IMR-90 (cell line): Measurements from ENCODE around the gene ENDOU. TPM values are rescaled to one million over a fixed set of nuclear protein-coding genes. Genes with fewer than 3 reads are reported as not detected.

Experiments used
- ATAC-seq: fragments of 200-7000 bp; cut with Tn5 transposase; 2 replicates; pipeline ENCODE4 v1.9.1; 2020; ENCODE audit warnings: low read depth, mild to moderate bottlenecking, moderate library complexity
- BruUV-seq: library from RNA; stranded (reverse); fragments of 400-500 nt; replicated peaks from 2 replicates; lab custom pipeline; 2021; lab: Mats Ljungman, UMichigan
- CTCF ChIA-PET: fragments of 300-600 bp; formaldehyde crosslinking; extraction: SDS; loops from one replicate; lab custom pipeline; 2021; ENCODE audit warnings: antibody characterized with exemption; lab: Yijun Ruan, JAX
- POLR2A ChIA-PET: fragments of 300-600 bp; sonication (Branson Sonifier 250); formaldehyde crosslinking; loops from one replicate; lab custom pipeline; 2022; ENCODE audit warnings: antibody characterized with exemption; ENCODE audit not compliant: unreplicated experiment; lab: Charles Lee
- DNase-seq: peaks from one replicate; pipeline ENCODE4 v3.0.0; 2013
- H2AFZ ChIP-seq: replicated peaks from 2 replicates; pipeline ENCODE3; 2013; ENCODE audit warnings: low read length, mild to moderate bottlenecking; ENCODE audit not compliant: poor library complexity
- H2AK5ac ChIP-seq: 2 replicates; pipeline ENCODE4 v1.6.1; 2013; ENCODE audit warnings: low read depth, low read length, inconsistent platforms
- H2AK9ac ChIP-seq: replicated peaks from 2 replicates; pipeline ENCODE3; 2013; ENCODE audit warnings: mild to moderate bottlenecking, low read depth, low read length, moderate library complexity; ENCODE audit not compliant: poor library complexity
- H2BK120ac ChIP-seq: 2 replicates; pipeline ENCODE4 v1.6.1; 2013; ENCODE audit warnings: low read depth, low read length, inconsistent platforms
- H2BK15ac ChIP-seq: 3 replicates; pipeline ENCODE4 v1.6.1; 2013; ENCODE audit warnings: low read depth, low read length, inconsistent platforms
- H2BK20ac ChIP-seq: 2 replicates; pipeline ENCODE4 v1.6.1; 2013; ENCODE audit warnings: low read depth, mild to moderate bottlenecking, inconsistent platforms, low read length, moderate library complexity
- H2BK5ac ChIP-seq: 2 replicates; pipeline ENCODE4 v1.6.1; 2013; ENCODE audit warnings: mild to moderate bottlenecking, low read depth, low read length, inconsistent platforms; ENCODE audit not compliant: poor library complexity, severe bottlenecking
- H3K14ac ChIP-seq: replicated peaks from 2 replicates; pipeline ENCODE4 v1.6.1; 2013; ENCODE audit warnings: low read depth, low read length, inconsistent platforms
- H3K18ac ChIP-seq: 2 replicates; pipeline ENCODE4 v1.6.1; 2013; ENCODE audit warnings: low read depth, low read length, control low read depth
- H3K23ac ChIP-seq: 2 replicates; pipeline ENCODE4 v1.6.1; 2013; ENCODE audit warnings: low read depth, low read length, inconsistent platforms
- H3K27ac ChIP-seq: 2 replicates; pipeline ENCODE4 v1.5.1; 2013; ENCODE audit warnings: mild to moderate bottlenecking, control low read depth, low read length; ENCODE audit not compliant: insufficient read depth
- H3K27me3 ChIP-seq: 2 replicates; pipeline ENCODE4 v1.6.1; 2013; ENCODE audit warnings: low read length; ENCODE audit not compliant: control insufficient read depth, insufficient read depth
- H3K36me3 ChIP-seq: 2 replicates; pipeline ENCODE4 v1.6.1; 2013; ENCODE audit warnings: low read length, mixed read lengths; ENCODE audit not compliant: control insufficient read depth, insufficient read depth
- H3K4ac ChIP-seq: 2 replicates; pipeline ENCODE4 v1.6.1; 2013; ENCODE audit warnings: low read depth, low read length, inconsistent platforms
- H3K4me1 ChIP-seq: 2 replicates; pipeline ENCODE4 v1.6.1; 2013; ENCODE audit warnings: low read length, mixed read lengths; ENCODE audit not compliant: control insufficient read depth, insufficient read depth
- H3K4me2 ChIP-seq: 2 replicates; pipeline ENCODE4 v1.6.1; 2013; ENCODE audit warnings: low read depth, mild to moderate bottlenecking, control low read depth, low read length, moderate library complexity
- H3K4me3 ChIP-seq: 2 replicates; pipeline ENCODE4 v1.5.1; 2013; ENCODE audit warnings: low read depth, mild to moderate bottlenecking, control low read depth, low read length, moderate library complexity; ENCODE audit not compliant: insufficient read depth
- H3K56ac ChIP-seq: 2 replicates; pipeline ENCODE4 v1.6.1; 2013; ENCODE audit warnings: low read length, inconsistent platforms; ENCODE audit not compliant: insufficient read depth; ENCODE audit errors: extremely low read depth
- H3K79me1 ChIP-seq, 2 experiments: 2 replicates each; pipeline ENCODE4 v1.6.1; 2013; ENCODE audit warnings: low read length in 2 of 2, inconsistent platforms in 1 of 2, low read depth in 1 of 2
- H3K9ac ChIP-seq: 2 replicates; pipeline ENCODE4 v1.6.1; 2013; ENCODE audit warnings: low read depth, low read length, control low read depth
- H3K9me1 ChIP-seq: 2 replicates; pipeline ENCODE4 v1.6.1; 2013; ENCODE audit warnings: low read length, inconsistent platforms; ENCODE audit not compliant: insufficient read depth
- H3K9me3 ChIP-seq: 2 replicates; pipeline ENCODE4 v1.6.1; 2013; ENCODE audit warnings: low read length; ENCODE audit not compliant: control insufficient read depth, insufficient read depth
- H4K20me1 ChIP-seq: 2 replicates; pipeline ENCODE4 v1.6.1; 2013; ENCODE audit warnings: low read length, inconsistent platforms; ENCODE audit not compliant: insufficient read depth
- H4K5ac ChIP-seq: 2 replicates; pipeline ENCODE4 v1.6.1; 2013; ENCODE audit warnings: mild to moderate bottlenecking, low read depth, low read length, control low read depth
- H4K8ac ChIP-seq, 2 experiments: 2 replicates each; pipeline ENCODE4 v1.6.1; 2013; ENCODE audit warnings: low read depth in 2 of 2, low read length in 2 of 2, control low read depth in 1 of 2, inconsistent platforms in 1 of 2
- H4K91ac ChIP-seq: 2 replicates; pipeline ENCODE4 v1.6.1; 2013; ENCODE audit warnings: low read depth, low read length, inconsistent platforms; ENCODE audit not compliant: insufficient read depth
- CHD1 ChIP-seq: IDR thresholded peaks from 2 replicates; pipeline ENCODE4 v1.6.1; 2012; ENCODE audit warnings: low read depth, low read length, improper control_type of control experiment
- MAFK ChIP-seq: IDR thresholded peaks from 2 replicates; pipeline ENCODE4 v1.6.1; 2012; ENCODE audit warnings: low read depth, low read length, improper control_type of control experiment
- MAZ ChIP-seq: IDR thresholded peaks from 2 replicates; pipeline ENCODE4 v1.6.1; 2012; ENCODE audit warnings: low read depth, mild to moderate bottlenecking, low read length, improper control_type of control experiment, moderate library complexity, borderline replicate concordance
- POLR2A ChIP-seq: IDR thresholded peaks from 2 replicates; pipeline ENCODE4 v1.6.1; 2012; ENCODE audit warnings: mild to moderate bottlenecking, low read depth, low read length
- SMC3 ChIP-seq: fragments of 150-350 bp; IDR thresholded peaks from 2 replicates; pipeline ENCODE4 v1.6.1; 2016; ENCODE audit warnings: low read depth, mild to moderate bottlenecking, antibody characterized with exemption, low read length, moderate library complexity
- WGBS, 2 experiments: methylation state at CpG; one replicate each; pipeline versions ENCODE4 v1.1.5 to v1.1.7; 2013; ENCODE audit warnings: missing lambda C conversion rate in 2 of 2; ENCODE audit not compliant: insufficient read length in 1 of 2; ENCODE audit errors: extremely low coverage in 2 of 2; 5-methylcytosine and 5-hydroxymethylcytosine counted together
- dilution Hi-C: fragments of 300-500 bp; cut with HindIII; formaldehyde crosslinking; loops from one replicate; pipeline ENCODE4 v1.14.3; 2018; ENCODE audit warnings: low sequenced_read_pairs; ENCODE audit not compliant: unreplicated experiment
- in situ Hi-C: fragments of 300-500 bp; cut with MboI; formaldehyde crosslinking; loops from 3 replicates; pipeline ENCODE4 v1.14.3; 2019; ENCODE audit warnings: low sequenced_read_pairs, inconsistent platforms, mixed read lengths
- intact Hi-C: fragments of 100-400 bp; cut with micrococcal nuclease; formaldehyde crosslinking; loops from 2 replicates; pipeline ENCODE4 v1.10.0; 2022
- polyA plus RNA-seq, 3 experiments: library from polyadenylated mRNA; depleted of rRNA; stranded (reverse); fragments of >200 nt; gene quantifications; 2 replicates each; pipeline ENCODE4 v1.2.3, GENCODE V29; 2012; ENCODE audit warnings: low replicate concordance in 1 of 3
- total RNA-seq: library from RNA; depleted of rRNA; stranded (reverse); fragments of >200 nt; gene quantifications from 2 replicates; pipeline ENCODE4 v1.2.3, GENCODE V29; 2012
- TF ChIP-seq, protein P1 (sequence below): conservative IDR thresholded peaks from 2 replicates; pipeline ENCODE4 v1.5.1; 2012; ENCODE audit warnings: mild to moderate bottlenecking, low read depth, low read length, improper control_type of control experiment
- TF ChIP-seq, protein P2 (sequence below): fragments of 150-350 bp; IDR thresholded peaks from 2 replicates; pipeline ENCODE4 v1.6.1; 2016; ENCODE audit warnings: low read depth, mild to moderate bottlenecking, low read length, moderate library complexity, borderline replicate concordance

The ENDOU gene
- total and polyA plus RNA-seq, 2 of the 4 experiments (the other 2 are of a cell fraction) = under 0.01 to 0.09 TPM

DNA sequence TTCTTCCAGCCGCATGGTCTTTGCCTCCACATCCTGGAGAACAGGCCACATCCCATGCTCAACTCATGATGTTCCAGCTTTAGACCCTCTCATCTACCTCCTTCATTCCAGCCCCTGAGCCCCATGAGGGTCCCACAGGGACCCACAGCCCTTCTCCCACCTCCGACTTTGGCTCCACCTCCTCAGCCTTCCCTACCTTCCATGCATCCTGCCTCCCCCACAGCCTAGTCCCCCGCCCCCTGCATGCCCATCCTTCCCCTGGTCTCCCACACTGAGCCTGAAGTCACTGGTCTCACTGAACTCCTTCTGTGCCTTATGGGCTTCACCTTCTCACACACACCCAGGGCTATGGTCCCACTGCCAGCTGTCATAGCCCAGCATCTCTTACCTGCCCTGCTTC, 23.6 kb upstream of the ENDOU start:
- CTCF ChIA-PET = no interaction called here

More for the DNA sequence above, 23.6 kb upstream of the ENDOU start:
- Histone ChIP-seq H3K14ac (no peak overlapping the region), H3K9me3 (no peaks in the 10 kb centered on the region), H3K4ac (no peak overlapping the region), H3K9ac (no peak overlapping the region), H3K27me3 (peaks cover 24% of the 10 kb centered on the region), H4K5ac (no peak overlapping the region), H2BK120ac (no peak overlapping the region), H2BK20ac (no peak overlapping the region), H3K36me3 (no peaks in the 10 kb centered on the region), H3K4me1 (peaks cover 12% of the 10 kb centered on the region), H2BK5ac (no peak overlapping the region), H3K79me1 (no peaks in the 10 kb centered on the region), H2BK15ac (no peak overlapping the region), H2AFZ (no peak overlapping the region), H3K9me1 (peaks cover 9% of the 10 kb centered on the region; the same call in 1 of the 2 replicates), H4K91ac (no peak overlapping the region), H2AK5ac (no peak overlapping the region), H4K8ac (no peak overlapping the region), H2AK9ac (no peak overlapping the region), H3K4me2 (no peak overlapping the region), H4K20me1 (no peaks in the 10 kb centered on the region), H3K56ac (no peak overlapping the region), H3K27ac (no peak overlapping the region), H3K23ac (no peak overlapping the region), H3K4me3 (no peak overlapping the region), H3K18ac (no peak overlapping the region)
- intact Hi-C loops (no loop called here), dilution Hi-C loops (no loop called here), in situ Hi-C loops (loop anchor here (10.0 kb wide), 1 partner anchor 86 kb away; no protein-coding TSS in a partner anchor)
- TF ChIP-seq, protein P1, sequence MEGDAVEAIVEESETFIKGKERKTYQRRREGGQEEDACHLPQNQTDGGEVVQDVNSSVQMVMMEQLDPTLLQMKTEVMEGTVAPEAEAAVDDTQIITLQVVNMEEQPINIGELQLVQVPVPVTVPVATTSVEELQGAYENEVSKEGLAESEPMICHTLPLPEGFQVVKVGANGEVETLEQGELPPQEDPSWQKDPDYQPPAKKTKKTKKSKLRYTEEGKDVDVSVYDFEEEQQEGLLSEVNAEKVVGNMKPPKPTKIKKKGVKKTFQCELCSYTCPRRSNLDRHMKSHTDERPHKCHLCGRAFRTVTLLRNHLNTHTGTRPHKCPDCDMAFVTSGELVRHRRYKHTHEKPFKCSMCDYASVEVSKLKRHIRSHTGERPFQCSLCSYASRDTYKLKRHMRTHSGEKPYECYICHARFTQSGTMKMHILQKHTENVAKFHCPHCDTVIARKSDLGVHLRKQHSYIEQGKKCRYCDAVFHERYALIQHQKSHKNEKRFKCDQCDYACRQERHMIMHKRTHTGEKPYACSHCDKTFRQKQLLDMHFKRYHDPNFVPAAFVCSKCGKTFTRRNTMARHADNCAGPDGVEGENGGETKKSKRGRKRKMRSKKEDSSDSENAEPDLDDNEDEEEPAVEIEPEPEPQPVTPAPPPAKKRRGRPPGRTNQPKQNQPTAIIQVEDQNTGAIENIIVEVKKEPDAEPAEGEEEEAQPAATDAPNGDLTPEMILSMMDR = no peak
- TF ChIP-seq MAFK (no peak), MAZ (no peak), SMC3 (no peak), CHD1 (no peak), POLR2A (no peak)
- TF ChIP-seq, protein P2, sequence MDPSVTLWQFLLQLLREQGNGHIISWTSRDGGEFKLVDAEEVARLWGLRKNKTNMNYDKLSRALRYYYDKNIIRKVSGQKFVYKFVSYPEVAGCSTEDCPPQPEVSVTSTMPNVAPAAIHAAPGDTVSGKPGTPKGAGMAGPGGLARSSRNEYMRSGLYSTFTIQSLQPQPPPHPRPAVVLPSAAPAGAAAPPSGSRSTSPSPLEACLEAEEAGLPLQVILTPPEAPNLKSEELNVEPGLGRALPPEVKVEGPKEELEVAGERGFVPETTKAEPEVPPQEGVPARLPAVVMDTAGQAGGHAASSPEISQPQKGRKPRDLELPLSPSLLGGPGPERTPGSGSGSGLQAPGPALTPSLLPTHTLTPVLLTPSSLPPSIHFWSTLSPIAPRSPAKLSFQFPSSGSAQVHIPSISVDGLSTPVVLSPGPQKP = no peak
- no TSS peak for BruUV-seq
- WGBS, 2 experiments = 94% methylated on average over 2 of the region's 3 CpGs; no CpG with 5 or more reads in 1 of the 2 experiments
- ATAC-seq (no peak), DNase-seq (no peak)
- POLR2A ChIA-PET = no interaction called here
